SK-N-SH (cell line): ENCODE measurements around the gene ANK2. TPM values are rescaled to one million over a fixed set of nuclear protein-coding genes. Genes with fewer than 3 reads are reported as not detected.

Experiments
- CTCF ChIA-PET: fragments of 300-600, 350-600 bp; formaldehyde crosslinking; extraction: SDS; loops from one replicate; lab custom pipeline; 2021; lab: Yijun Ruan, JAX
- POLR2A ChIA-PET: fragments of 350-600 bp; sonication (Branson Sonifier 250); formaldehyde crosslinking; extraction: SDS; loops from one replicate; lab custom pipeline; 2020; ENCODE audit warnings: antibody characterized with exemption, inconsistent platforms; lab: Yijun Ruan, JAX
- DNase-seq: peaks from one replicate; pipeline ENCODE4 v3.0.0; 2012
- H2AFZ ChIP-seq: fragments of 200-600 bp; sonication (generic); 2 replicates; pipeline ENCODE4 v1.8.1; 2016; ENCODE audit warnings: antibody characterized with exemption, mild to moderate bottlenecking, low read depth
- H3F3A ChIP-seq: fragments of 200-600 bp; sonication (generic); replicated peaks from 2 replicates; pipeline ENCODE3; 2016; ENCODE audit warnings: antibody characterized with exemption, mild to moderate bottlenecking; ENCODE audit not compliant: insufficient read depth
- H3K27ac ChIP-seq, 2 experiments: fragments of 200-500 bp in 1 of 2; fragments of 200-600 bp in 1 of 2; sonication (Bioruptor generic) in 1 of 2; sonication (generic), shearing (Covaris generic) in 1 of 2; 2 replicates each; pipeline versions ENCODE4 v1.5.1 to v1.6.1; 2014 to 2016; ENCODE audit warnings: low read depth in 2 of 2, inconsistent platforms in 1 of 2, low read length in 1 of 2, mild to moderate bottlenecking in 1 of 2, mixed read lengths in 1 of 2
- H3K27me3 ChIP-seq: fragments of 200-600 bp; sonication (generic), shearing (Covaris generic); 2 replicates; pipeline ENCODE4 v1.6.1; 2016; ENCODE audit warnings: mixed run types; ENCODE audit not compliant: insufficient read depth
- H3K36me3 ChIP-seq, 2 experiments: fragments of 200-500 bp in 1 of 2; fragments of 200-600 bp in 1 of 2; sonication (Bioruptor generic) in 1 of 2; sonication (generic) in 1 of 2; replicated peaks in 1 of 2; 2 replicates each; pipeline versions ENCODE3 to v1.5.1; 2014 to 2016; ENCODE audit warnings: low read length in 1 of 2, mild to moderate bottlenecking in 1 of 2; ENCODE audit not compliant: insufficient read depth in 2 of 2, control insufficient read depth in 1 of 2
- H3K4me1 ChIP-seq, 2 experiments: fragments of 200-500 bp in 1 of 2; fragments of 200-600 bp in 1 of 2; sonication (Bioruptor generic) in 1 of 2; sonication (generic), shearing (Covaris generic) in 1 of 2; 2 replicates each; pipeline versions ENCODE4 v1.5.1 to v1.6.1; 2014 to 2016; ENCODE audit warnings: low read depth in 1 of 2, low read length in 1 of 2, mixed run types in 1 of 2; ENCODE audit not compliant: insufficient read depth in 2 of 2, control insufficient read depth in 1 of 2
- H3K4me2 ChIP-seq: fragments of 200-600 bp; sonication (generic), shearing (Covaris generic); 2 replicates; pipeline ENCODE4 v1.6.1; 2017; ENCODE audit warnings: mixed run types
- H3K4me3 ChIP-seq, 2 experiments: fragments of 200-500 bp in 1 of 2; fragments of 200-600 bp in 1 of 2; sonication (Bioruptor generic) in 1 of 2; sonication (generic), shearing (Covaris generic) in 1 of 2; 2 replicates each; pipeline versions ENCODE4 v1.5.1 to v1.8.1; 2014 to 2016; ENCODE audit warnings: low read depth in 2 of 2, inconsistent platforms in 1 of 2, low read length in 1 of 2, mild to moderate bottlenecking in 1 of 2, mixed read lengths in 1 of 2, moderate library complexity in 1 of 2
- H3K79me2 ChIP-seq: fragments of 200-600 bp; sonication (generic); 2 replicates; pipeline ENCODE4 v1.8.1; 2017; ENCODE audit warnings: mild to moderate bottlenecking; ENCODE audit not compliant: insufficient read depth
- H3K9ac ChIP-seq: fragments of 200-600 bp; sonication (generic); 2 replicates; pipeline ENCODE4 v1.6.1; 2017; ENCODE audit warnings: mixed run types
- H3K9me2 ChIP-seq: fragments of 200-600 bp; sonication (generic); 2 replicates; pipeline ENCODE4 v1.6.1; 2017; ENCODE audit warnings: mixed run types
- H3K9me3 ChIP-seq: fragments of 200-600 bp; sonication (generic); 2 replicates; pipeline ENCODE4 v1.6.1; 2017; ENCODE audit warnings: mixed run types, mild to moderate bottlenecking, moderate library complexity
- H4K20me1 ChIP-seq: fragments of 200-600 bp; sonication (generic); 2 replicates; pipeline ENCODE4 v1.6.1; 2017; ENCODE audit warnings: mild to moderate bottlenecking, mixed run types; ENCODE audit not compliant: insufficient read depth
- CTCF ChIP-seq: fragments of 200-600 bp; sonication (generic); IDR thresholded peaks from 2 replicates; pipeline ENCODE4 v1.6.1; 2017; ENCODE audit warnings: antibody characterized with exemption, mild to moderate bottlenecking, moderate library complexity
- ELF1 ChIP-seq: IDR thresholded peaks from 2 replicates; pipeline ENCODE4 v1.4.0; 2012
- MAX ChIP-seq: IDR thresholded peaks from 2 replicates; pipeline ENCODE4 v1.4.0; 2012; ENCODE audit warnings: low read depth
- MXI1 ChIP-seq: IDR thresholded peaks from 2 replicates; pipeline ENCODE4 v1.6.1; 2012; ENCODE audit warnings: mild to moderate bottlenecking, low read depth, low read length, improper control_type of control experiment
- REST ChIP-seq: IDR thresholded peaks from 2 replicates; pipeline ENCODE4 v1.6.1; 2012; ENCODE audit warnings: mild to moderate bottlenecking, low read depth, low read length, moderate library complexity
- RFX5 ChIP-seq: IDR thresholded peaks from 2 replicates; pipeline ENCODE4 v1.6.1; 2012; ENCODE audit warnings: mild to moderate bottlenecking, improper control_type of control experiment, low read length
- SMC3 ChIP-seq: IDR thresholded peaks from 2 replicates; pipeline ENCODE4 v1.6.1; 2012; ENCODE audit warnings: low read depth, low read length, improper control_type of control experiment
- TAF1 ChIP-seq: IDR thresholded peaks from 2 replicates; pipeline ENCODE4 v1.6.1; 2012; ENCODE audit warnings: low read depth, mild to moderate bottlenecking, low read length, moderate library complexity, borderline replicate concordance
- TCF12 ChIP-seq: IDR thresholded peaks from 2 replicates; pipeline ENCODE4 v1.4.0; 2012
- TEAD4 ChIP-seq: IDR thresholded peaks from 2 replicates; pipeline ENCODE4 v1.4.0; 2012; ENCODE audit warnings: mild to moderate bottlenecking, borderline replicate concordance; ENCODE audit not compliant: insufficient read depth
- WGBS: methylation state at CpG from one replicate; pipeline ENCODE4 v1.1.6; 2017; ENCODE audit warnings: low lambda C conversion rate; 5-methylcytosine and 5-hydroxymethylcytosine counted together
- polyA plus RNA-seq, 3 experiments: library from polyadenylated mRNA; depleted of rRNA; stranded (reverse); fragments of >200 nt; gene quantifications; 2 replicates each; pipeline ENCODE4 v1.2.3, GENCODE V29; 2012

ANK2 gene
- polyA plus RNA-seq, 1 of the 3 experiments (the other 2 are of a cell fraction) = 0.69 TPM

- no peaks in the 10 kb centered on the region for H4K20me1 ChIP-seq
- H3K9me3 ChIP-seq = no peaks in the 10 kb centered on the region
- H2AFZ ChIP-seq = no peak overlapping the region
- POLR2A ChIA-PET = no interaction called here
- H3K36me3 ChIP-seq = no peaks in the 10 kb centered on the region
- H3K4me2 ChIP-seq = no peak overlapping the region
- CTCF ChIA-PET = interaction anchor here (1.6 kb wide), 1 partner anchor 12 kb away, joined by 4 read pairs; no protein-coding TSS in a partner anchor
- peaks cover 0 to 13% of the 10 kb centered on the region in 2 experiments; a peak in 2 of 4 replicates for H3K4me1 ChIP-seq
- no peak for DNase-seq
- no peak overlapping the region for H3K4me3 ChIP-seq
- H3F3A ChIP-seq = no peaks in the 10 kb centered on the region
- TF ChIP-seq MAX (no peak), SMC3 (no peak)
- H3K27ac ChIP-seq = no peak overlapping the region; a peak in 1 of 4 replicates
- no peaks in the 10 kb centered on the region for H3K79me2 ChIP-seq
- WGBS = 85% methylated on average over 9 of the region's 9 CpGs
- no peaks in the 10 kb centered on the region for H3K27me3 ChIP-seq
- H3K9ac ChIP-seq = no peak overlapping the region
- H3K9me2 ChIP-seq = no peaks in the 10 kb centered on the region
These were observed 24.1 kb downstream of the ANK2 start for GRCh38 chr4:113073451-113074005.

- ChIA-PET POLR2A (no interaction called here), CTCF (interaction anchor here (0.9 kb wide), 1 partner anchor 103 kb away, joined by 4 read pairs; no protein-coding TSS in a partner anchor)
- Histone ChIP-seq H3K4me3 (no peak overlapping the region), H3K27me3 (no peaks in the 10 kb centered on the region), H3F3A (no peaks in the 10 kb centered on the region), H3K9me2 (no peaks in the 10 kb centered on the region), H3K9ac (no peak overlapping the region), H2AFZ (no peak overlapping the region), H3K79me2 (no peaks in the 10 kb centered on the region), H4K20me1 (no peaks in the 10 kb centered on the region), H3K4me2 (no peak overlapping the region), H3K4me1 (peaks cover 0 to 9% of the 10 kb centered on the region in 2 experiments; a peak in 2 of 4 replicates), H3K27ac (peak overlapping the region in 1 of 2 experiments; percentile 89; a peak in 2 of 4 replicates), H3K36me3 (no peaks in the 10 kb centered on the region), H3K9me3 (no peaks in the 10 kb centered on the region)
- DNase-seq = peak; percentile 20
- no peak for TF ChIP-seq MXI1
- TF ChIP-seq RFX5 = no peak
- WGBS = 33% methylated on average over 1 of the region's 1 CpG
These were observed 28.1 kb downstream of the ANK2 start for GRCh38 chr4:113077575-113077974.

GRCh38 chr4:113078066-113078465, 28.6 kb downstream of the ANK2 start:
- Histone ChIP-seq H3K9me3 (no peaks in the 10 kb centered on the region), H3K4me3 (no peak overlapping the region), H3F3A (no peaks in the 10 kb centered on the region), H3K4me2 (no peak overlapping the region), H3K4me1 (peaks cover 0 to 9% of the 10 kb centered on the region in 2 experiments; a peak in 2 of 4 replicates), H2AFZ (no peak overlapping the region), H3K9ac (no peak overlapping the region), H3K27me3 (no peaks in the 10 kb centered on the region), H3K27ac (peak overlapping the region in 1 of 2 experiments; percentile 89; a peak in 2 of 4 replicates), H3K9me2 (no peaks in the 10 kb centered on the region), H3K36me3 (no peaks in the 10 kb centered on the region), H4K20me1 (no peaks in the 10 kb centered on the region)
- POLR2A ChIA-PET = interaction anchor here (0.7 kb wide), 1 partner anchor 168 kb away, joined by 3 read pairs; no protein-coding TSS in a partner anchor
- WGBS = 85% methylated on average over 5 of the region's 5 CpGs
- DNase-seq = peak; percentile 14
- CTCF ChIA-PET = no interaction called here
- no peak for TF ChIP-seq REST
- TF ChIP-seq TAF1 = no peak
- no peak for TF ChIP-seq MAX
- TF ChIP-seq ELF1 = no peak
- no peak for TF ChIP-seq CTCF
- TF ChIP-seq TEAD4 = no peak
- TF ChIP-seq TCF12 = no peak
- no peak for TF ChIP-seq RFX5
- TF ChIP-seq, all 33 proteins: peak for 0
- H3K79me2 ChIP-seq = no peaks in the 10 kb centered on the region
